ENCODE measurements around the gene FOXS1. TPM values are rescaled to one million over a fixed set of nuclear protein-coding genes. Genes with fewer than 3 reads are reported as not detected.

Gene FOXS1
- polyA plus RNA-seq, 3 donors = not detected

- Histone ChIP-seq H3K27ac (ENCODE audit: low read depth in 1 of 2, low read length in 2 of 2) (no peak overlapping the region), H2AFZ (ENCODE audit: insufficient read depth, low read depth, low read length, poor library complexity, severe bottlenecking) (no peak overlapping the region), H3K27me3 (ENCODE audit: control insufficient read depth in 2 of 2, insufficient read depth in 2 of 2, low read length in 2 of 2) (no peaks in the 10 kb centered on the region), H4K20me1 (ENCODE audit: insufficient read depth, low read length) (no peaks in the 10 kb centered on the region), H3K36me3 (replicated peaks in 1 of 2; ENCODE audit: control insufficient read depth in 1 of 2, insufficient read depth in 2 of 2, low read length in 2 of 2) (peaks cover 11 to 46% of the 10 kb centered on the region in 2 donors), H3K4me1 (ENCODE audit: control insufficient read depth in 1 of 2, insufficient read depth in 2 of 2, low read length in 2 of 2) (peaks cover 7 to 10% of the 10 kb centered on the region in 2 donors), H3K4me3 (replicated peaks in 1 of 3; ENCODE audit: low read depth in 2 of 3, low read length in 3 of 3) (no peak overlapping the region), H3K4me2 (replicated peaks; ENCODE audit: extremely low read depth, low read length, poor library complexity, severe bottlenecking) (no peak overlapping the region), H3K9ac (ENCODE audit: insufficient read depth, low read length, poor library complexity, severe bottlenecking) (no peak overlapping the region), H3K79me2 (ENCODE audit: insufficient read depth, low read length) (no peaks in the 10 kb centered on the region), H3K9me3 (replicated peaks in 1 of 2; ENCODE audit: control insufficient read depth in 1 of 2, insufficient read depth in 1 of 2, low read length in 2 of 2) (no peaks in the 10 kb centered on the region)
- Mint-ChIP-seq H3K4me1 (peaks cover 18% of the 10 kb centered on the region), H3K9me3 (no peaks in the 10 kb centered on the region), H3K4me3 (no peak overlapping the region), H3K36me3 (peaks cover 41 to 53% of the 10 kb centered on the region in 2 donors), H3K27me3 (ENCODE audit: low read depth in 3 of 3) (peaks cover 0 to 3% (median 1%) of the 10 kb centered on the region in 3 donors), H3K27ac (no peak overlapping the region)
- TF ChIP-seq, protein P1, sequence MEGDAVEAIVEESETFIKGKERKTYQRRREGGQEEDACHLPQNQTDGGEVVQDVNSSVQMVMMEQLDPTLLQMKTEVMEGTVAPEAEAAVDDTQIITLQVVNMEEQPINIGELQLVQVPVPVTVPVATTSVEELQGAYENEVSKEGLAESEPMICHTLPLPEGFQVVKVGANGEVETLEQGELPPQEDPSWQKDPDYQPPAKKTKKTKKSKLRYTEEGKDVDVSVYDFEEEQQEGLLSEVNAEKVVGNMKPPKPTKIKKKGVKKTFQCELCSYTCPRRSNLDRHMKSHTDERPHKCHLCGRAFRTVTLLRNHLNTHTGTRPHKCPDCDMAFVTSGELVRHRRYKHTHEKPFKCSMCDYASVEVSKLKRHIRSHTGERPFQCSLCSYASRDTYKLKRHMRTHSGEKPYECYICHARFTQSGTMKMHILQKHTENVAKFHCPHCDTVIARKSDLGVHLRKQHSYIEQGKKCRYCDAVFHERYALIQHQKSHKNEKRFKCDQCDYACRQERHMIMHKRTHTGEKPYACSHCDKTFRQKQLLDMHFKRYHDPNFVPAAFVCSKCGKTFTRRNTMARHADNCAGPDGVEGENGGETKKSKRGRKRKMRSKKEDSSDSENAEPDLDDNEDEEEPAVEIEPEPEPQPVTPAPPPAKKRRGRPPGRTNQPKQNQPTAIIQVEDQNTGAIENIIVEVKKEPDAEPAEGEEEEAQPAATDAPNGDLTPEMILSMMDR (IDR thresholded peaks at IDR 0.05) = no peak
- no peak for DNase-seq
- intact Hi-C loops (cut with micrococcal nuclease) = no loop called here
- WGBS (ENCODE audit: insufficient coverage) = 100% methylated on average over 1 of the region's 3 CpGs
These were observed 36.9 kb downstream of the FOXS1 start for GRCh38 chr20:31808481-31808880.

DNA sequence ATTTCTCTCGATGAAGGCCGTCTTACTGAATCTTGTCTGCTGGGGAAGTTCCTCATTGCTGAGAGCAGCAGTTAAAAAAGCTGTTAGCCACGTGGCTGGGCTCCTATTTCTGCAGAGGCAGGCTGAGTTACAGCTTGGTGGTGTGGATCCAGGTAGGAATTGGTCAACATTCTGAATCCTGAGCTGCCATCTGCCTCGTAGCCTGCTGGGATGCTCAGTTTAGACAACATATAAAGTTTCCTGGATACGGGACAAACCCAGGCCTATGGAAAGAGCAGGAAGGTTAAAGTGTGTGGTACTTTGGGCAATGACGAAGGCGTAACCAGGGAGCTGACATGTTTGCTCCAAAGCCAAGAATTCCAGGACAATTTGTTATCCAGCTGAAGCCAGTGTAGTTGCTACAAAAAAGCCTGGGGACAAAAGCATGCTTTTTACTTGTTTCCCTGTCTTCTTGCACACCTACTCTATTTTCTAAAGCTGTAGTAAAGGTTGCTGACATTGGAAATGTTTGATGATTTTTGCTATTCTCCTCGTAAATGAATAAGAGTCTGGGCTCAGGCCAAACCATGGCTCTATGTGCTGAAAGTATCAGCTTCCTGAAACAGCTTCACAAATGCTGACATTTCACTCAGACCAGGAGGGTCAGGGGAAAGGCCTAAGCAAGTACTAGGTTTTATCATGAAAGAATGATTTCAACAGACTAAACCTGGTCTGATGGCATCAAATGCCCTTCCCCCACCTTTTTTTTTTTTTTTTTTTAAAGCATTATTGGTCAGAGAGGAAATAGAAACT lies 38.6 kb downstream of the FOXS1 start:
- H3K4me1 ChIP-seq (ENCODE audit: control insufficient read depth in 1 of 2, insufficient read depth in 2 of 2, low read length in 2 of 2) = peaks cover 7 to 10% of the 10 kb centered on the region in 2 donors
- H3K4me1 Mint-ChIP-seq = peaks cover 18% of the 10 kb centered on the region
- H3K9me3 Mint-ChIP-seq = no peaks in the 10 kb centered on the region
- TF ChIP-seq, protein P1 (IDR thresholded peaks at IDR 0.05) = no peak
- WGBS (ENCODE audit: insufficient coverage) = 42% methylated on average over 6 of the region's 8 CpGs
- H3K9me3 ChIP-seq (replicated peaks in 1 of 2; ENCODE audit: control insufficient read depth in 1 of 2, insufficient read depth in 1 of 2, low read length in 2 of 2) = no peaks in the 10 kb centered on the region
- no peak overlapping the region for H3K4me3 ChIP-seq (replicated peaks in 1 of 3; ENCODE audit: low read depth in 2 of 3, low read length in 3 of 3)
- DNase-seq = no peak
- intact Hi-C loops (cut with micrococcal nuclease) = no loop called here
- H3K27ac ChIP-seq (ENCODE audit: low read depth in 1 of 2, low read length in 2 of 2) = no peak overlapping the region
- H3K9ac ChIP-seq (ENCODE audit: insufficient read depth, low read length, poor library complexity, severe bottlenecking) = no peak overlapping the region
- H3K4me3 Mint-ChIP-seq = no peak overlapping the region
- H3K27me3 Mint-ChIP-seq (ENCODE audit: low read depth in 3 of 3) = peaks cover 1 to 2% (median 1%) of the 10 kb centered on the region in 3 donors
- peaks cover 16 to 63% of the 10 kb centered on the region in 2 donors for H3K36me3 ChIP-seq (replicated peaks in 1 of 2; ENCODE audit: control insufficient read depth in 1 of 2, insufficient read depth in 2 of 2, low read length in 2 of 2)
- H3K79me2 ChIP-seq (ENCODE audit: insufficient read depth, low read length) = no peaks in the 10 kb centered on the region
- H3K4me2 ChIP-seq (replicated peaks; ENCODE audit: extremely low read depth, low read length, poor library complexity, severe bottlenecking) = no peak overlapping the region
- no peaks in the 10 kb centered on the region for H3K27me3 ChIP-seq (ENCODE audit: control insufficient read depth in 2 of 2, insufficient read depth in 2 of 2, low read length in 2 of 2)
- no peaks in the 10 kb centered on the region for H4K20me1 ChIP-seq (ENCODE audit: insufficient read depth, low read length)
- H2AFZ ChIP-seq (ENCODE audit: insufficient read depth, low read depth, low read length, poor library complexity, severe bottlenecking) = no peak overlapping the region
- peaks cover 50 to 68% of the 10 kb centered on the region in 2 donors for H3K36me3 Mint-ChIP-seq
- H3K27ac Mint-ChIP-seq = peak overlapping the region in 2 of 7 donors; percentile 71 to 75

All from CD14-positive monocyte (primary cell).